Measurements from ENCODE around the gene CNFN. TPM values are rescaled to one million over a fixed set of nuclear protein-coding genes. Genes with fewer than 3 reads are reported as not detected.

The CNFN gene
- total and polyA plus RNA-seq, 10 of the 15 experiments (the other 5 are each of a cell fraction or from before 2014, with no cell fraction given): 0.60 TPM; not detected in 9

GRCh38 chr19:42351079-42351735, 38.9 kb downstream of the CNFN start:
- WGBS (ENCODE audit: insufficient coverage, insufficient replicate concordance, low lambda C conversion rate, missing lambda C conversion rate): 59% methylated on average over 10 of the region's 21 CpGs
- no peak for DNase-seq (ENCODE audit: low read depth, low spot score)
- H3K9me3 ChIP-seq (replicated peaks; ENCODE audit: control insufficient read depth, insufficient read depth, low read length): no peaks in the 10 kb centered on the region
- no peaks in the 10 kb centered on the region for H3K36me3 ChIP-seq (ENCODE audit: control insufficient read depth in 2 of 2, insufficient read depth in 2 of 2, low read length in 1 of 2)
- H3K27me3 ChIP-seq (replicated peaks in 1 of 2; ENCODE audit: control insufficient read depth in 2 of 2, insufficient read depth in 2 of 2, low read length in 1 of 2): no peaks in the 10 kb centered on the region
- POLR2A ChIA-PET: interaction anchor here (0.6 kb wide), 1 partner anchor 156 kb away, joined by 3 read pairs; no protein-coding TSS in a partner anchor
- BruUV-seq (replicated peaks): no TSS peak
- TF ChIP-seq KDM1A (IDR thresholded peaks at IDR 0.05; ENCODE audit: borderline replicate concordance) (no peak), MAX (IDR thresholded peaks at IDR 0.05; ENCODE audit: low read depth, low read length) (no peak), ZNF384 (IDR thresholded peaks at IDR 0.05; ENCODE audit: borderline replicate concordance, low read depth, low read length) (no peak), HSF1 (IDR thresholded peaks at IDR 0.05; ENCODE audit: low read depth, low read length) (no peak), NFXL1 (IDR thresholded peaks at IDR 0.05; ENCODE audit: borderline replicate concordance) (no peak), NR2C1 (IDR thresholded peaks at IDR 0.05) (no peak), TCF3 (IDR thresholded peaks at IDR 0.05; ENCODE audit: borderline replicate concordance, insufficient read depth, low read depth, low read length) (no peak), CHD1 (IDR thresholded peaks at IDR 0.05; ENCODE audit: low read depth, low read length) (no peak)
- RAD21 ChIA-PET (ENCODE audit: unreplicated experiment): no interaction called here
- H3K4me3 ChIP-seq: no peak overlapping the region
- in situ Hi-C loops (cut with MboI) (no loop called here), intact Hi-C loops (cut with micrococcal nuclease; ENCODE audit: unreplicated experiment) (no loop called here)
- FAIRE-seq: no peak
- no peaks in the 10 kb centered on the region for H3K4me1 ChIP-seq (ENCODE audit: control insufficient read depth, insufficient read depth, low read length)
- no peaks in the 10 kb centered on the region for H4K20me1 ChIP-seq (ENCODE audit: control insufficient read depth, insufficient read depth)
- CTCF ChIA-PET: no interaction called here
- no peak overlapping the region for H3K9ac ChIP-seq (ENCODE audit: control insufficient read depth, insufficient read depth, low read length)
- H3K4me2 ChIP-seq (ENCODE audit: control insufficient read depth, insufficient read depth): no peak overlapping the region
- H3K79me2 ChIP-seq (ENCODE audit: control insufficient read depth, insufficient read depth, low read length): no peaks in the 10 kb centered on the region
- ATAC-seq: no peak
- H3K27ac ChIP-seq (ENCODE audit: control insufficient read depth, insufficient read depth): no peak overlapping the region
- SMC1A ChIA-PET (ENCODE audit: uncharacterized antibody, unreplicated experiment): no interaction called here
- no peak overlapping the region for H2AFZ ChIP-seq (ENCODE audit: control insufficient read depth, low read depth, low read length)

All from GM12878 (cell line).